K562 (cell line): ENCODE results near the gene CA5B.
A peak's percentile ranks its signal among the peaks of the same experiment; 100 is the strongest.

Experiments
- E2F1 ChIP-seq: sonication (generic); formaldehyde crosslinking; IDR thresholded peaks from 2 replicates; pipeline ENCODE4 v1.8.1; 2023; ENCODE audit warnings: mild to moderate bottlenecking, missing genetic modification reagents, moderate library complexity
- MEIS2 ChIP-seq: fragments of 450-650 bp; IDR thresholded peaks from 2 replicates; pipeline ENCODE4 v1.6.1; 2014; ENCODE audit warnings: mild to moderate bottlenecking; ENCODE audit not compliant: partially characterized antibody
- MLX ChIP-seq, 2 experiments: fragments of 450-650 bp in 1 of 2; sonication (generic) in 1 of 2; formaldehyde crosslinking; conservative IDR thresholded peaks; 2 replicates each; pipeline versions ENCODE4 v1.4.0 to v1.8.1; 2020 to 2022; ENCODE audit warnings: mild to moderate bottlenecking in 1 of 2, missing genetic modification reagents in 1 of 2
- POLR2A ChIP-seq: fragments of 450-650 bp; conservative IDR thresholded peaks from 2 replicates; pipeline ENCODE4 v1.6.1; 2016
- RBM15 ChIP-seq: fragments of 200-400 bp; formaldehyde crosslinking; IDR thresholded peaks from 2 replicates; pipeline ENCODE4 v1.6.1; 2018; ENCODE audit warnings: mild to moderate bottlenecking, low read length, moderate library complexity; ENCODE audit not compliant: insufficient read depth
- RFX5 ChIP-seq: IDR thresholded peaks from 2 replicates; pipeline ENCODE4 v1.6.1; 2011; ENCODE audit warnings: low read depth, mild to moderate bottlenecking, improper control_type of control experiment, low read length
- RNF219 ChIP-seq: fragments of 250-450 bp; sonication (Bioruptor Pico); IDR thresholded peaks from 2 replicates; pipeline ENCODE4 v1.5.0; 2022; ENCODE audit warnings: mild to moderate bottlenecking
- SAFB2 ChIP-seq: fragments of 200-400 bp; formaldehyde crosslinking; IDR thresholded peaks from 2 replicates; pipeline ENCODE4 v1.6.1; 2018; ENCODE audit warnings: borderline replicate concordance, low read length, low read depth, moderate library complexity; ENCODE audit not compliant: severe bottlenecking
- ZNF134 ChIP-seq: fragments of 250-450 bp; sonication (Bioruptor Pico); conservative IDR thresholded peaks from 2 replicates; pipeline ENCODE4 v1.4.0; 2020

GRCh38 chrX:15714529-15714928 lies 23.5 kb upstream of the CA5B start:
- TF ChIP-seq E2F1 (CRISPR knock-in tag) (no peak), RFX5 (no peak), MLX (CRISPR knock-in tag; conservative IDR thresholded peaks at IDR 0.05) (no peak), MEIS2 (peak; percentile 82), RBM15 (no peak), SAFB2 (no peak), ZNF134 (CRISPR knock-in tag) (no peak), POLR2A (no peak), RNF219 (no peak)
